CD14-positive monocyte (primary cell): ENCODE measurements around the gene DCANP1. TPM values are rescaled to one million over a fixed set of nuclear protein-coding genes. Genes with fewer than 3 reads are reported as not detected.
A peak's percentile ranks its signal among the peaks of the same experiment; 100 is the strongest.

Experiments
- DNase-seq, 3 donors: peaks; one replicate each; pipeline ENCODE4 v3.0.0-alpha.2; 2011 to 2022
- H2AFZ ChIP-seq: 2 replicates; pipeline ENCODE4 v1.6.0; 2012; ENCODE audit warnings: mild to moderate bottlenecking, low read depth, low read length, inconsistent platforms; ENCODE audit not compliant: insufficient read depth, poor library complexity, severe bottlenecking
- H3K27ac ChIP-seq, 2 donors: 1 replicate in 1 of 2; 2 replicates in 1 of 2; pipeline ENCODE4 v1.5.1; 2012 to 2013; ENCODE audit warnings: low read length in 2 of 2, control low read depth in 1 of 2, inconsistent platforms in 1 of 2, low read depth in 1 of 2, mild to moderate bottlenecking in 1 of 2
- H3K27me3 ChIP-seq, 2 donors: one replicate each; pipeline versions ENCODE4 v1.6.0 to v1.6.1; 2011 to 2013; ENCODE audit warnings: low read length in 2 of 2; ENCODE audit not compliant: control insufficient read depth in 2 of 2, insufficient read depth in 2 of 2
- H3K36me3 ChIP-seq, 2 donors: replicated peaks in 1 of 2; 1 replicate in 1 of 2; 2 replicates in 1 of 2; pipeline versions ENCODE4 v1.5.1 to v1.6.1; 2012 to 2013; ENCODE audit warnings: low read length in 2 of 2, control low read depth in 1 of 2, inconsistent platforms in 1 of 2, mild to moderate bottlenecking in 1 of 2; ENCODE audit not compliant: insufficient read depth in 2 of 2, control insufficient read depth in 1 of 2
- H3K4me1 ChIP-seq, 2 donors: 1 replicate in 1 of 2; 2 replicates in 1 of 2; pipeline versions ENCODE4 v1.5.1 to v1.6.1; 2012 to 2013; ENCODE audit warnings: low read length in 2 of 2, control low read depth in 1 of 2, inconsistent platforms in 1 of 2, mild to moderate bottlenecking in 1 of 2, moderate library complexity in 1 of 2; ENCODE audit not compliant: insufficient read depth in 2 of 2, control insufficient read depth in 1 of 2
- H3K4me2 ChIP-seq: replicated peaks from 2 replicates; pipeline ENCODE3; 2012; ENCODE audit warnings: low read length, moderate library complexity, mild to moderate bottlenecking; ENCODE audit not compliant: poor library complexity, severe bottlenecking; ENCODE audit errors: extremely low read depth
- H3K4me3 ChIP-seq, 3 experiments: fragments of 200-600 bp in 1 of 3; sonication (generic) in 1 of 3; replicated peaks in 1 of 3; 1 replicate in 2 of 3; 2 replicates in 1 of 3; pipeline ENCODE4 v1.5.1; 2011 to 2013; ENCODE audit warnings: low read length in 3 of 3, mild to moderate bottlenecking in 3 of 3, control low read depth in 2 of 3, low read depth in 2 of 3, inconsistent platforms in 1 of 3, moderate library complexity in 1 of 3
- H3K79me2 ChIP-seq: 2 replicates; pipeline ENCODE4 v1.6.0; 2012; ENCODE audit warnings: mild to moderate bottlenecking, control low read depth, inconsistent platforms, low read length, moderate library complexity; ENCODE audit not compliant: insufficient read depth
- H3K9ac ChIP-seq: 2 replicates; pipeline ENCODE4 v1.6.0; 2017; ENCODE audit warnings: low read length, mild to moderate bottlenecking; ENCODE audit not compliant: insufficient read depth, poor library complexity, severe bottlenecking
- H3K9me3 ChIP-seq, 2 donors: replicated peaks in 1 of 2; 1 replicate in 1 of 2; 2 replicates in 1 of 2; pipeline versions ENCODE4 v1.5.1 to v1.6.1; 2012 to 2013; ENCODE audit warnings: low read length in 2 of 2, control low read depth in 1 of 2; ENCODE audit not compliant: control insufficient read depth in 1 of 2, insufficient read depth in 1 of 2
- H4K20me1 ChIP-seq: 2 replicates; pipeline ENCODE4 v1.6.0; 2012; ENCODE audit warnings: mild to moderate bottlenecking, low read length, control low read depth, moderate library complexity; ENCODE audit not compliant: insufficient read depth
- H3K27ac Mint-ChIP-seq, 7 donors: one replicate each; pipeline ENCODE4 v1.8.0; 2020; ENCODE audit warnings: mild to moderate bottlenecking in 7 of 7, mixed read lengths in 7 of 7, moderate library complexity in 6 of 7, inconsistent platforms in 2 of 7
- H3K27me3 Mint-ChIP-seq, 3 donors: one replicate each; pipeline ENCODE4 v1.8.0; 2021 to 2022; ENCODE audit warnings: low read depth in 3 of 3, mild to moderate bottlenecking in 3 of 3, mixed read lengths in 3 of 3, moderate library complexity in 3 of 3, inconsistent platforms in 1 of 3
- H3K36me3 Mint-ChIP-seq, 2 donors: one replicate each; pipeline ENCODE4 v1.8.0; 2020; ENCODE audit warnings: mixed read lengths in 2 of 2, inconsistent platforms in 1 of 2, mild to moderate bottlenecking in 1 of 2
- H3K4me1 Mint-ChIP-seq: one replicate; pipeline ENCODE4 v1.8.0; 2020; ENCODE audit warnings: mild to moderate bottlenecking, mixed read lengths
- H3K4me3 Mint-ChIP-seq, 2 donors: one replicate each; pipeline ENCODE4 v1.8.0; 2020; ENCODE audit warnings: mild to moderate bottlenecking in 2 of 2, mixed read lengths in 2 of 2, moderate library complexity in 1 of 2
- H3K9me3 Mint-ChIP-seq, 7 donors: one replicate each; pipeline ENCODE4 v1.8.0; 2020 to 2022; ENCODE audit warnings: mixed read lengths in 7 of 7, mild to moderate bottlenecking in 6 of 7, moderate library complexity in 6 of 7, inconsistent platforms in 2 of 7
- WGBS: methylation state at CpG from one replicate; pipeline ENCODE4 v1.1.5; 2013; ENCODE audit warnings: missing lambda C conversion rate; ENCODE audit not compliant: insufficient coverage; 5-methylcytosine and 5-hydroxymethylcytosine counted together
- intact Hi-C, 2 donors: fragments of 100-400 bp; cut with micrococcal nuclease; formaldehyde crosslinking; loops; one replicate each; pipeline versions ENCODE4 v1.15.0 to v1.15.1; 2023
- polyA plus RNA-seq, 3 donors: library from polyadenylated mRNA; depleted of rRNA in 1 of 3; unstranded in 2 of 3; stranded (reverse) in 1 of 3; fragments of 300-500 nt in 2 of 3; fragments of >200 nt in 1 of 3; fragmentation: Illumina TruSeq in 2 of 3; gene quantifications; 1 replicate in 2 of 3; 2 replicates in 1 of 3; pipeline ENCODE4 v1.2.3, GENCODE V29; 2012 to 2021
- TF ChIP-seq, protein P1 (sequence below): fragments of 200-600 bp; IDR thresholded peaks from one replicate; pipeline ENCODE4 v1.8.0; 2022; ENCODE audit warnings: antibody characterized with exemption, mild to moderate bottlenecking

The DCANP1 gene
- polyA plus RNA-seq, 3 donors, result 0.14 to 0.85 (median 0.15) TPM

DNA sequence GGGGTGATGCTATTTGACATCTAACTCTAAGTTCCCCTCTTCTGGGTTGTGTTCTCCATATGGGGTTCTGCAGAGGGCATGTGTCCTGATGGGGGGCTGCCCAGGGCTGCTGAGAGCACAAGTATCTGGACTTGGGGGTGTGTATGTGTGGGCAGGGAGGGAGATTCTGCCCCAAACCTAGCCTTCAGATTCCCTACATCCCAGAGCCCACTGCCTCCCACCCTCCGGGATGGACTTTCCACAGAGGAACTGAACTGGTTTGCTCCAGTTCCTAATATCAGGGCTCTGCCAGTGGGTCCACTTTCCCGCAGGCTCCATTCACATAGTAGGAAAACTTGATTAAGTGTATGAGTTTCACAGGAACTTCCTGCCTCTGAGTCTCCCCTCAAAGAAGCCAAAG lies 21.4 kb upstream of the DCANP1 start:
- no CpG with 5 or more reads among the region's 2 CpGs for WGBS
- no peaks in the 10 kb centered on the region for H3K9me3 ChIP-seq
- H3K36me3 ChIP-seq, result no peaks in the 10 kb centered on the region
- no peak overlapping the region for H3K4me3 Mint-ChIP-seq
- H3K27ac ChIP-seq, result no peak overlapping the region
- H3K27me3 ChIP-seq, result peaks cover 8 to 52% of the 10 kb centered on the region in 2 donors
- H3K4me3 ChIP-seq, result no peak overlapping the region
- no peaks in the 10 kb centered on the region for H4K20me1 ChIP-seq
- no peak overlapping the region for H3K4me2 ChIP-seq
- no peaks in the 10 kb centered on the region for H3K36me3 Mint-ChIP-seq
- TF ChIP-seq, protein P1, sequence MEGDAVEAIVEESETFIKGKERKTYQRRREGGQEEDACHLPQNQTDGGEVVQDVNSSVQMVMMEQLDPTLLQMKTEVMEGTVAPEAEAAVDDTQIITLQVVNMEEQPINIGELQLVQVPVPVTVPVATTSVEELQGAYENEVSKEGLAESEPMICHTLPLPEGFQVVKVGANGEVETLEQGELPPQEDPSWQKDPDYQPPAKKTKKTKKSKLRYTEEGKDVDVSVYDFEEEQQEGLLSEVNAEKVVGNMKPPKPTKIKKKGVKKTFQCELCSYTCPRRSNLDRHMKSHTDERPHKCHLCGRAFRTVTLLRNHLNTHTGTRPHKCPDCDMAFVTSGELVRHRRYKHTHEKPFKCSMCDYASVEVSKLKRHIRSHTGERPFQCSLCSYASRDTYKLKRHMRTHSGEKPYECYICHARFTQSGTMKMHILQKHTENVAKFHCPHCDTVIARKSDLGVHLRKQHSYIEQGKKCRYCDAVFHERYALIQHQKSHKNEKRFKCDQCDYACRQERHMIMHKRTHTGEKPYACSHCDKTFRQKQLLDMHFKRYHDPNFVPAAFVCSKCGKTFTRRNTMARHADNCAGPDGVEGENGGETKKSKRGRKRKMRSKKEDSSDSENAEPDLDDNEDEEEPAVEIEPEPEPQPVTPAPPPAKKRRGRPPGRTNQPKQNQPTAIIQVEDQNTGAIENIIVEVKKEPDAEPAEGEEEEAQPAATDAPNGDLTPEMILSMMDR, result no peak
- DNase-seq, result no peak
- H3K27ac Mint-ChIP-seq, result no peak overlapping the region
- no peak overlapping the region for H2AFZ ChIP-seq
- no peak overlapping the region for H3K9ac ChIP-seq
- intact Hi-C loops, result loop anchor here in 1 of 2 donors (5.0 kb wide), 1 partner anchor 99 kb away; no protein-coding TSS in a partner anchor
- no peaks in the 10 kb centered on the region for H3K79me2 ChIP-seq
- peaks cover 34 to 65% (median 42%) of the 10 kb centered on the region in 3 donors for H3K27me3 Mint-ChIP-seq
- H3K9me3 Mint-ChIP-seq, result peaks cover 0 to 3% (median 0%) of the 10 kb centered on the region in 7 donors
- H3K4me1 Mint-ChIP-seq, result peaks cover 9% of the 10 kb centered on the region
- peaks cover 7 to 9% of the 10 kb centered on the region in 2 donors for H3K4me1 ChIP-seq

DNA sequence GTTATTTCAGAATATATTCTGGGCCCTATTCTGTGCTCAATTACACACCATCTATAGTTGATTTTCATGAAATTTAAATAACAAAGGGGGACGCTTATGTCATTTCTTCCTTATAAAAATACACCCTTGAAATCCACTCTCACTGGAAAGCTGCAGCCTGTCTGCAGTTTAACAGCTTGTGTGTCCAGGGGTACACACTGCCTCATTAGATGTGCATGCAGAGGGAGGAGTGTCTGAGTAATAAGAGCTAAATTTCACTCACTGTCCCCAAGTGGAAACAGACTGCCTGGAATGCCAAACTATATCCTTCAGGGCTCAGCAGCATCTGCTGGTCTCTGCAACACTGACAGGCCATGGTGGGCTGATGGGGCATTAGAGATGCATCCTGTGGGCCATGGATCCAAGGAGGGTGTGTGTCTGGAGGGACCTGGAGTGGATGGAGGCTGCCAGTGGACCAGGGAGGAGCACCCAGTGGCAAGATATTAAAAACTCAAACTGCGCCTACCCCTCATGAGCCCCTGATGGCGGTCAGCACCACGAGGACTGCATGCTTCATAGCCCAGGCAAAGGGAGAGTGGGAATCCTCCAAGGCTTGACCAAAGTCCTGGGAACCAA lies 20.8 kb upstream of the DCANP1 start:
- Histone ChIP-seq H3K4me2 (no peak overlapping the region), H3K79me2 (no peaks in the 10 kb centered on the region), H3K4me3 (no peak overlapping the region), H4K20me1 (no peaks in the 10 kb centered on the region), H3K4me1 (peaks cover 7 to 9% of the 10 kb centered on the region in 2 donors), H3K27me3 (peaks cover 8 to 53% of the 10 kb centered on the region in 2 donors), H3K27ac (no peak overlapping the region), H3K36me3 (no peaks in the 10 kb centered on the region), H2AFZ (no peak overlapping the region), H3K9ac (no peak overlapping the region), H3K9me3 (no peaks in the 10 kb centered on the region)
- peaks cover 9% of the 10 kb centered on the region for H3K4me1 Mint-ChIP-seq
- H3K27ac Mint-ChIP-seq, result no peak overlapping the region
- 94% methylated on average over 2 of the region's 4 CpGs for WGBS
- H3K9me3 Mint-ChIP-seq, result peaks cover 0 to 3% (median 0%) of the 10 kb centered on the region in 7 donors
- H3K36me3 Mint-ChIP-seq, result no peaks in the 10 kb centered on the region
- TF ChIP-seq, protein P1, result no peak
- peak overlapping the region in 1 of 2 donors; percentile 52 for H3K4me3 Mint-ChIP-seq
- intact Hi-C loops, result loop anchor here (2.0 to 5.0 kb wide), 3 partner anchors 81 to 99 kb away; no protein-coding TSS in a partner anchor
- peaks cover 34 to 63% (median 42%) of the 10 kb centered on the region in 3 donors for H3K27me3 Mint-ChIP-seq
- no peak for DNase-seq
